Renal cortex interstitium (tissue), 11 donors: ENCODE measurements around the gene CHGA. TPM values are rescaled to one million over a fixed set of nuclear protein-coding genes. Genes with fewer than 3 reads are reported as not detected.

ENCODE experiments used
- DNase-seq, 11 donors: peaks; one replicate each; pipeline ENCODE4 v3.0.0-alpha.2; 2013; ENCODE audit warnings: low read depth in 9 of 11, low spot score in 4 of 11; ENCODE audit errors: extremely low read depth in 1 of 11
- polyA plus RNA-seq, 3 donors: library from polyadenylated mRNA; unstranded; fragments of 120-200 nt; gene quantifications; one replicate each; pipeline ENCODE4 v1.2.1, GENCODE V29; 2013; ENCODE audit not compliant: insufficient read length in 3 of 3

The CHGA gene
- polyA plus RNA-seq, 3 donors, result 0.14 to 0.44 (median 0.36) TPM

- no peak for DNase-seq
Measured at GRCh38 chr14:92926931-92927330, 4.0 kb downstream of the CHGA start.

DNA sequence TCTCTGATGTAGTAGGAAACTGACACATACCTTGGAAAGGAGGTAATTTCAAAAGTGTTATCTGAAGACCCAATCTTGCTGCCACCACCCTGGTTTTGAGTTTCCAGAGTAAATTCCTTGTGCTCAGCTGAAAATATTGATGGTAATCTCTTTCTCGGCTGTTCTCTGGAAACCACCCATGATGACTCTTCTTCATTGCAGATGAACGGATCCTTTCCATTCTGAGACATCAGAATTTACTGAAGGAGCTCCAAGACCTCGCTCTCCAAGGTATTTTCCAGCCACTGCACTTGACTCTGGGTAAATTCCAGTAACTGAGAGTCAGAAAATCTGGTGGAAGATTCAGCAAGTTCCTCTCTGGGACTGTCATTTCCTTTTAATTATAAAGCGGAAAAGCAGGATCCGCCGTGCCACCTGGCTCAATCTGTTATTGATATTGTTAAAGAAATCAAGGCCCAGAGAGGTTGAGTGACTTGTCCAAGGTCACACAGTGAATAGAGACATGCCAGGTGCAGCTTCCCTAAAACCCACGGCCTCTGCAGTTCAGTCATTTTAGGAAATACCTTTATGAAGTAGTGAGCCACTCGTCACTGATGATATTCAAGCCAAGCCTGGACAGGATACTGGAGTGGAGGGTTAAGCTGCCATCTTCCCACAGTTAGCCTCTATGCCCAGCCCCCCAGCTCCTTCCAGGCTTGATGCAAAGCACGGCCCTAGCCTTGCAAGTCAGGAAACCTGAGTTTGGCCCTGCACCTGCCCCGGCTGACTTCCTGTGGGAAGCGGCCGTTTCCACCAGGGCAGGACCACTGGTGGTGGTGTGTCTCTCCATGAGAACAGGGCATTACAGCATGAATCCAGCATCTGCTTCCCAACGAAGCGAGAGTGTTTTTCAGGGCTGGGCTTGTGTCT is 4.7 kb downstream of the CHGA start:
- DNase-seq, result no peak

- no peak for DNase-seq
Measured at GRCh38 chr14:92928258-92928629, 5.3 kb downstream of the CHGA start.

- no peak for DNase-seq
Measured at GRCh38 chr14:92928961-92929688, 6.2 kb downstream of the CHGA start.

DNA sequence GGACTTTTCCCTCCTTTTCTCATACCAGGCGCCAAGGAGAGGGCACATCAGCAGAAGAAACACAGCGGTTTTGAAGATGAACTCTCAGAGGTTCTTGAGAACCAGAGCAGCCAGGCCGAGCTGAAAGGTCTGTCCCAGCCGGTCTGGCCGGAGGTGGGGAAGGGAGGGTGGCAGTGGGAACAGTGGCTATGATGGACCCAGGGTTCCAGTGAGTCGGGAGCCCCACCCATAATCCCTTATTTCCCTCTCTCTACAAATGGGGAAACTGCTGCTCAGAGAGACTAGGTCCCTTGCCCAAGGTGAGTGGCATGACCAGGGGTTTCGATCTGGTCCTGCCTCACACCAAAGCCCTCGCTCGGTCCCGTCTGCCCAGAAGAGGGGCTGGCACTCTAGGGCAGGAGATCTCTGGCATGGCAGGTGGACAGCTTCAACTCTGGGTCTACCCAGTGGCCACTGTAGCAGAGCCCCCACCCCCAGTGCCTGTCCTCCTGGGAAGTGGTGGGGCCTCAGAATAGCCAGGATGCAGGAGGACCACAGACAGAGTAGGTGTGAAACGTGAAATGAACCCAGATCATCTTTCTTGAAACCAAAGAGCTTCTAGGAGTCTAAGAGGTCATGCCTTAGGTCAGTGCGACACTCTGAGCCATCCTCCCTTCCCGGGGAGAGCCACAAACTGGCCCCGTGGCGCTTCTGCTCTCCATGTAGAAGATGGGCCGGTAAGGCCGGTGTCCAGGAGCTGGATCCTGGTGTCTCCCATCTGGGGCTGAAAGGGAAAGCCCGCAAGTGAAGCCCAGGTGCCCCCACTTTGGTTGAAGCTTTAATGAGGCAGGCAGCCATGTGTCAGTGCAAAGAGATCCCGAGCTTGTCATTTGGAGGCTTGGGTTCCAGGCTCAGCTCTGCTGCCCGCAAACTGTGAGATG is 7.0 kb downstream of the CHGA start:
- no peak for DNase-seq

- DNase-seq, result no peak
Measured at GRCh38 chr14:92930737-92931602, 8.0 kb downstream of the CHGA start.

- DNase-seq, result no peak
Measured at GRCh38 chr14:92931681-92932447, 8.9 kb downstream of the CHGA start.

DNA sequence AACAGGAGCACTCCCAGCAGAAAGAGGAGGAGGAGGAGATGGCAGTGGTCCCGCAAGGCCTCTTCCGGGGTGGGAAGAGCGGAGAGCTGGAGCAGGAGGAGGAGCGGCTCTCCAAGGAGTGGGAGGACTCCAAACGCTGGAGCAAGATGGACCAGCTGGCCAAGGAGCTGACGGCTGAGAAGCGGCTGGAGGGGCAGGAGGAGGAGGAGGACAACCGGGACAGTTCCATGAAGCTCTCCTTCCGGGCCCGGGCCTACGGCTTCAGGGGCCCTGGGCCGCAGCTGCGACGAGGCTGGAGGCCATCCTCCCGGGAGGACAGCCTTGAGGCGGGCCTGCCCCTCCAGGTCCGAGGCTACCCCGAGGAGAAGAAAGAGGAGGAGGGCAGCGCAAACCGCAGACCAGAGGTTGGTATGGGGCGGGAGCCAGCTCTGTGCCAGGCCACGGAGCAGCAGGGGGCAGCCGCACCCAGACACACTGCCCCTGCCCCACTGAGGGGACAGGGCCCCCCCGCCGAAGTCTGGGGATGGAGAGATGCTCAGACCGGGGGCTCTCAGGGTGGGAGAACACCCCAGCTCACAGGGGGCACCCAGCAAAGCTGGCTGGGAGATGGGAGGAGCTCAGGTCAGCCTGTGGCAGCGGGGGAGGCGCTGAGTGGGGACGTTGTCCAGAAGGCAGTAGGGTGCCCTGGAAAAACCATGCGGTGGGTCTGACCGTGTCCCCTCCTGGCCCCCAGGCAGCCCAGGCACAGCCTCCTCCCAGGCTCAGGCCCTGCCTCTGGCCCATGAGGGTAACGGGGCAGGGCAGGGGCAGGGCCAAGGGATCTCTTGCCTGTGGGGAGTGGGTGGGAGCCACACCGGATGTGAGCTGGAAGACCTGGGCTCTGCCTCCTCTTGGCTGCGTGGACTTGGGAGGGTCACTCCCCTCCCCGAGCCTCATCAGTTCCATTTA is 9.8 kb downstream of the CHGA start:
- no peak for DNase-seq

DNA sequence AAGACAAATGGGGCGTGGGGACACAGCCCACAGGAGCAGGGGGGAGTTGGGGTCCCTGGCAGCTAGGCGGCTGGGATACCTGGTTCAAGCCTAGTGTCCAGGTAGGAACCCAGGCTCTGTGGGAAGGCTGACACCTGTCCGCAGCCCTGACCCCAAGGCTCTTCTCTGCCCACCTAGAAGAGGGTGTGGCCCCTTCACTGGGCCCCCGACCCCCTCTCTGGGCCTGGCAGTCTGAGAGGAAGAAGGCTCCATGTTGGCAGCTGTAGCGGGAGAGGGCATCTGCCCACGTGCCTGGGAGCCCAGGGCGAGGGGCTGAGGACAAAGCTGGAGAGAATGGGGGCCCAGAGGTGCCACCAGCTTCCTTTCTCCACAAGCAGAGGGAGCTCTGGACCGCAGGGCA is 10.5 kb downstream of the CHGA start:
- no peak for DNase-seq

GRCh38 chr14:92934196-92935085 is 11.5 kb downstream of the CHGA start:
- no peak for DNase-seq

GRCh38 chr14:92935446-92935845 is 12.5 kb downstream of the CHGA start:
- DNase-seq, result no peak

GRCh38 chr14:92936085-92936484 is 13.1 kb downstream of the CHGA start:
- DNase-seq, result no peak

DNA sequence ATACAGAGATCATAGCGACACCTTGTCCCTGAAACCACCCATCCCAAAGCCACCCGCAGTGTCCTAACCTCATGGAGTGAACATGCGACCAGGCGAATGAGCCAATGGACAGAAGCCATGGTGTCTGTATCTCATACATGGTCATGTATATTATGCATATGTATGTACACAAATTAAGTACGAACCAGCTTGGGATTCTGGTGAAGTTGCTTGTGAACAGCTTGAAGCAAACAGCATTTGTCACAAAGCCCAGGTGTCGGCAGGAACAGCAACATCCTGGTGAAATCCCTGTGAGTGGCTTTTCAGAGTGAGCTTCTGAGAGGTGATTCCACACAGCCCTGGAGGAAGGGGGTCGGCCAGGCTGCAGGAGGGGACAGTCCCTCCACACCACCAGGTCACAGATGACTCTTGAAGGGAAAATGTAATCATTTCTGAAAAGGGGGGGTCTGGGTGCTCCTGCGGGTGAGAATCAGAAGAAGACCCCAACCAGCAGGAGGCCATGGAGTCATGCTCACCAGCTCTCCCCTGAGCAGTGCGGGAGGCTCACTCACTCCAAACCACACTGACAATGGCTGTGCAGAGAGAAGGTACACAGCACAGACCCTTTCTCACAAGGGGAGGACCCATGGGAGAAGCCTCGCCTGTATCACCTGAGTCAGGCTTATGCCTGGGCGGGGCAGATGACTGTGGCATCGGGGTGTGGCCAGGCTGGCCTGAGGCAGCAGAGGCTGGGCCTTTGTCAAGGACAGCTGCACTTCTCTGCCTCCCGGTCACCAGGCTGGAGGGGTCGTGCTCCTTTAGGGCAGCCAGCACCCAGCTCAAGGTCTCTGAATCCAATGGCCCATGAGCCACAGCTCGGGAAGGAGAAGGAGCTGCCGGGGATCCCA is 14.3 kb downstream of the CHGA start:
- no peak for DNase-seq

DNA sequence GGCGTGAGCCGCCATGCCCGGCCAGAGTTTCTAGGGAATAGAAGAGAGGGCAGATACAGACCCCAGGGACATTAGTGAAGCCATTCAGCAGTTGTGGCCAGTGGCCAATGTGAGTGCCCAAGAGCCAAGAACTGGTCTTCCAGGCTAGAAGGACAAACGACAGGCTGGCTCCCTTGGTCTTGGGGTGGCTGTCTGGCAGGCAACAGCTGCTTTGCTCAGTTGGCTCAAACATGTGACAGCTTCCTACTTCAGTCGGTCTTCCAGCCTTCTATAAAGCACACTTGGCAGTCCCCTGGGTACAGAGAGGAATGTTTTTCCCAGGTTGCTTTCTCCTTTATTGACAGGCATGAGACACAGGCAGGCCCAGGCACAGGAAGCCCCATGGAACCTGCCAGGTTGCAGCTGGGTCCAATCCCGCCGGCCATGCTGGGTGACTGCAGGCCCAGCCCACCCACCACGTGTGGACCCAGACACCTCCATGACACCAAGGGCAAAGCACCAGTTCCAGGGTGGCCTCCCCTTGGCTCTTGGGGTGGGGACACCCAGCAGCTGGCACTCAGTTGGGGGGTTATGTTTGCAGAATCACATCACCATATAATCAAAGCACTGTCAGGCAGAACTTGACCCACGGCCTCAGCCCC is 15.4 kb downstream of the CHGA start:
- DNase-seq, result no peak
